HG03039 (cell line): ENCODE results near the gene GNAI1.

Experiments
- ATAC-seq: cut with Tn5 transposase; IDR thresholded peaks from one replicate; pipeline ENCODE4 v1.9.1; 2021; ENCODE audit warnings: mild to moderate bottlenecking, moderate library complexity; ENCODE audit not compliant: unreplicated experiment

Gene GNAI1

DNA sequence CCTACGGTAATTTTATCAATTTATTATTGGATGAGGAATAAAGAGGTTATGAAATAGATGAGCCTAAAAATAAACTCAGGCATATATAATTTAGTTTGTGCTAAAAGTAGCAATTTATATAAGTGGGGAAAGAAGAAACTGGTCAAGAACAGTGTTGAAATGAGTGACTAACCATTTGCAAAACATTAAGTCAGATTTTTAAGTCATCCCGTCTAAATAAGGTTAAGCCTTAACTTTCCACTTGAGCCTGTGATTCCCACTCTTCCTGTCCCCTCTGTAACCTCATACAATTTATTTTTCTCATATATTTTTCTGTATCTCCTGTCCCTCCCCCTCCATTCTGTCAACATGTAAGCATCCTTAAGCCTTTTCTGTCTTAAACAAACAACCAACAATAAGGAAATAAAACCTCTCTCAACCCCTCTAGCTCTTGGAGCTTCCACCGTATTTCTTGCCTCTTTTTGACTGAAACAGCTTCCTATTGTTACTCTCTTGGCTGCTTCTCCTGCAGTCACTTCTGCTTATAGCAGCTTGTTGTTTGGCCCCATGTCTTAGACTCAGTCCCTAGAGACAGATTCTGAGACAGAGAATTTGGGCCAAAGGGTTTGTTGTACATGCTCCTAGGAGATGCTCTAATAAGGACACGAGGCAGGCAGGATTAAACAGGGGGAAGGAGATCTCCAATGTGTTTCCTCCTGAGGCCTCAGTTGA lies 109.7 kb downstream of the GNAI1 start:
- no peak for ATAC-seq

GRCh38 chr7:80247144-80247543 lies 112.5 kb downstream of the GNAI1 start:
- no peak for ATAC-seq

- no peak for ATAC-seq
Measured at GRCh38 chr7:80247891-80248290, 113.3 kb downstream of the GNAI1 start.

DNA sequence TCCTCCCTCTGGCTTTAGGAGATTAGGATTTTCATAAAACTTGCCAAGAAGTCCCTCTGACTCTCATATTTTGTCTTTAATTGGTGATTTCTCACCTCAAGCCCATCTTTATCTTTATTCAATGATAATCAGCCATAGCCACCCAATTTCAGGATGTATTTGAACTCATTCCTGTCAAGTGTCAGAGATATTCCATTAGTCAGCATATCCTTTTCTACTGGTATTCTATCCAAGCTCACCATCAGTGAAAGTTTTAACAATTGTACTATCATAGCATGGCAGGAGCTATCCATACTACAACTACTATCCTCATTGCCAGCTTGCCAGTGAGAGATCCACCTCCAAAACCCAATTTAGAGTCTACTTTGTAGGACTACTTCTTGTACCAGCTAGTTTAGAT lies 114.6 kb downstream of the GNAI1 start:
- ATAC-seq = no peak

- ATAC-seq = no peak
Measured at GRCh38 chr7:80249619-80250295, 115.1 kb downstream of the GNAI1 start.

DNA sequence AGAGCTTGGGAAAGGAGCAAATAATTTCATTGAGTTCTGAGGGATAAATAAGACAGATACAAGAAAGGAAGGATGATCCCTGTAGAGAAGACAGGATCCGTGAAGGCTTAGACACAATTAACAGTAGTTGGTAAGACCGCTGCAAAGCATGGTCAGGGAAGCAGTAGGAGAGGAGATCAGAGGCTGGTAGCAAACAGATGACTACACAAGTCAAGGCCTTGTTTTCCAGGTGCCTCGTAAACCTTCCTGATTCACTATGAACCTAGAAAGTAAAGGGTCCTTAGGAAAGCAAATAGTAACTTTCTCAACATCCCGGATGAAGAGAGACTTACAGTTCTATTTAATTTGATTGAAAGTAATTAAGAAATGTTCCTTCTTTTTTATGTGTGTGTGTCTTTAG lies 118.6 kb downstream of the GNAI1 start:
- ATAC-seq = no peak

- no peak for ATAC-seq
Measured at GRCh38 chr7:80253653-80254052, 119.0 kb downstream of the GNAI1 start.

DNA sequence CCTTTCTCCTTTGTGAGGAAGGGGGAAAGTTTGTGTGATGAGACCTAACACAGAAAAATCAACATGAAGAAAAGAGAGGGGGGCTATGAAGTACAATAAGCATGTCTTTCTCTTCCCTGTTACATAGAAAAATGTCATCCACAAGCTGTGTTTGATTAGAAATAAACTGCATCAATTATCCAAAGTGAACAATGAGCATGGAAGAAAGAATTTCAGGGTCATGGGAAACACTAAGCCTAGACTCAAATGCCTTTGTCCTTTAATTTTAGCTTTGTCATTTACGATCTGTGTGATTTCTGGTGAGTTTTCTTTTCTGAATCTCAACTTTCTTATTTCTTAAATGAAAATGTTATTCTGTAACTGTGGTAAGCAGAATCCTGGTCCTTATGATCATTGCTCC lies 121.0 kb downstream of the GNAI1 start:
- ATAC-seq = no peak

DNA sequence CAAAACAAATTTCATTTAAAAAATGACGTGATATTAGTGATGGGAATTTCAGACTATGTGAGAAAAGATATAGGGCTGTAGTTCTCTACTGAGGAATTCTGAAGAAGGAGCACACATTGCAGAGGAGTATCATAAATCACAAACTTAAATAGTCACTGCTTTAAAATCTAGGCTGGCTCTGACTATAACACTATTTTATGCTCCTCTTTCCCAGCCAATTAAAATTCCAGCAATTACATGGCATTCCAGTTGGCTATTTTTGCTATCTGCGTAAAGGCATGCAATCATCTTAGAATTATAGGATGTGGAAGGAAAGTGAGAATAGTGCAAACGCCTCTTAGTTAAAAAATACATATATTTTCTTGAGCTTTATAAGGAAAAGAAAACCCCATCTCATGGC lies 123.1 kb downstream of the GNAI1 start:
- no peak for ATAC-seq

DNA sequence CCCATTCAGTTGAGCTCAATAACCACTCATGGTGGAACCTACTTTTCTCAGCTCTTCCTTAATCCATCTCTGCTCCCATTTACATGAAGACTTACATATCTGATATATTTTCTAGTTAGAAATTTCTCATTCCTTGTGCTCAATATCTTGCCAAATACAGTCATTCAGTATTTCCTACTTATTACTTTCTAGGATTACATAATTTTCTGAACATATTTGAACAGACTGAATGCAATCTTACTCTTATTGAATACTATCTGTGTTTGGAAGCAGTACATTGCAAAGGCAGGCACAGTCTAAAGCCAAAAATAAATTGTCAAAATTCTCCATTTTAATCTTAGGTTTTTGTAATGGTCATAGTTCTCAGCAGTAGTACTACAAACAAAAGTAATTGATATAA lies 126.0 kb downstream of the GNAI1 start:
- no peak for ATAC-seq

DNA sequence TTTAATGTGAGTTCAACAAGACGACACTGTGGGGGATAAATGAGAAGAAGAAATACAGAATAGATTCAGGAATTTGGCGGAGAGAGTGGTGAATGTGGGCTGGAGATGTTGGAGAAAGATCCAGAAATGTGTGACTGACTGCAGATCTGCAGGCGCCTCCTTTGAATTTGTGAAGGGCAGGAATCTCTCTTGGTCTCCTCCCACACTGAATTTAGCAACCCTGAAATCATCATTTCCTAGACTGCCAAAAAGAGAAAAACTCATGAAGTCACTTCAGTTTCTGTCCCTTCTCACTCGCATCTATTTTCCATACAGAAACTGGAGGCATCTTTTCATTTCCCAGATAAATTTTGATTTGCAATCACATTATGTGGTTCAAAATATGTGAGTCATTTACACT lies 128.7 kb downstream of the GNAI1 start:
- ATAC-seq = no peak

- ATAC-seq = no peak
Measured at GRCh38 chr7:80263821-80264220, 129.2 kb downstream of the GNAI1 start.

- ATAC-seq = no peak
Measured at GRCh38 chr7:80264769-80265495, 130.3 kb downstream of the GNAI1 start.

DNA sequence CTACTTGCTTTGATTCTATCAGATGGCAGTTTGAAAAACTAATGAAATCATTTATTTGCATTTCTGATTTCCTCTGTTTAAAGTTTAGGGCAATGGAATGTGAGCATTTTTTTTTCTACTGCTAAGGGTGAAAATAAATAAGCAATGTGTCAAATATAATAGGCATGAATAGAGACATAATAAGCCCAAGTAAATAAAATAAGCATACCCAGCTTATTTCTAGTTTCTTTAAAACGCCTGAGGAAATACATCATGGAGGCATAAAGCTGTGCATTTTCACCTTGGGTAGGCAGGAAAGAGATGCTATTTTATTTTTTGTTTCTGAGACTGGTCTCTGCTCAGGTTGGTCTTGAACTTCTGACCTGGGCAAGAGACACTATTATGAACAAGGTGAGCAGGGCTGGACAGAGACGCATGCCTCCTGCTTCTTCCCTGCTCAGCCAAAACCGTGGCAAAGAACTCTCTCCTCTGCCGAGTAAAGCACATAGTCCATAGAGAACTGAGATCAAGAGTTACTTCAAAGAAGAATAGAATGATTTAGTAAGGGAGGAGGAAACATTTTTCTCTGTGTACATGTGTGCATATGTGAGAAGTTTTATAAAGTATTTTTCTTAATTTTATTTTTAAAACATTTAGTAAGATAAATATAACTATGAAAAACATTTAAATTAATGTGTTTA lies 138.1 kb downstream of the GNAI1 start:
- ATAC-seq = no peak

DNA sequence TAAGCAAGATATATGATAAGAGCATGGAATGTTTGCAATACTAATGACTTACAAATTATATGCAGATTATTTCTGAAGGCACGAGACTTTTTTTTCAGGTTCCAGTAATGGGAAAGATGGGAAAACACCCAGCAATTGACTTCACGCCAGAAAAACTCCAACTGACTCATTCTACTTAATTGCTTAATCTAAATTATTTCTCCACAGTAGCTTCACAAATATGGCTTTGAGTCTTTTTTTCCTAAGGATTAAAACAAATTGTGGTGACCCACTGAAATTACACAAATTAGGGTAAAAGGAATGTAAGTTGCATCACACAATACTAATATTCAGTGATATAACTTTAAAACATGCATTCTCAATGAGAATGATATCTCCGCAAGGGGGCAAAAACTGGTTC lies 138.7 kb downstream of the GNAI1 start:
- ATAC-seq = no peak

DNA sequence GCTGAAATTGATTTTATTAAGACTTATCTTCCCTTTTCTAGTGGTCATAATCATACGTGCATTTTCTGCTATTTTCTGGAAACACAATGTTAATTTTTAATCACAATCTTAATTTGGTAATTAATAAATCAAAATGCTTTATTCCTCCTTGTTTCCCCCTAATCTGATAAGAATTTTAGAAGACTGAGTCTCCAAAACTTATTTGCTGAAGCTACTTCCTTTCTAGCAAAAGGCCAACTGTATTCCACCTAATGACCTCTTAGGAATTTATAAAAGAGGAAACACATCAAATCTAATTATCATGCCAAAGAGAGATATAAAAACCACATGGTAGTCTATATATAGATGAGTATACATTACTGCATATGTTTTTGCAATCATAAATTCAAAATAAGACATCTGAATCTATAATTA lies 140.6 kb downstream of the GNAI1 start:
- ATAC-seq = no peak
